Measurements from ENCODE around the gene TAX1BP1. TPM values are rescaled to one million over a fixed set of nuclear protein-coding genes. Genes with fewer than 3 reads are reported as not detected.

TAX1BP1 gene
- total and polyA plus RNA-seq, 2 experiments from 2014 or later, result 56.5 to 87.9 TPM

DNA sequence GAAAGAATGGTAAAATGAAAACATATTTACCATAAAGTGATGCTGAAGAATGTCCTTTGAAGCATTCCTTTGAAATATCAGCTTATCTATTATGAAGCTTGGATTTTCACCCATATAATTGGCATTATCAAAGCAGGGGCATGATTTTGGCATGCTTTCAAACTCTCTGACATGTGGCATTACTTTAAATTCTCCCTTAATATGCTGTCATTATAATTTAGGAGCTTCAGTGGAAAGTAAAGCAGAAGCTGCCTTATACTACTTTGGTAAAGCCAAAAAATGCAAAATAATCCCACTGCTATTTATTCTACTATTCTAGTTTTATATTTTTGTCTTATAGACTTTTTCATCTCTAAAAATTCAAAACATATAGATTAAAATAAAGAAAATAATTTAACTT, 49.3 kb upstream of the TAX1BP1 start:
- Histone ChIP-seq H3K4me1 (ENCODE audit: insufficient read depth) (peaks cover 10% of the 10 kb centered on the region; the same call in 1 of the 2 replicates), H3K4me3 (no peak overlapping the region), H3K27ac (ENCODE audit: low read depth) (no peak overlapping the region), H3F3A (replicated peaks; ENCODE audit: low read depth) (no peaks in the 10 kb centered on the region), H3K9me2 (ENCODE audit: insufficient read depth) (no peaks in the 10 kb centered on the region), H4K20me1 (replicated peaks; ENCODE audit: insufficient read depth) (no peaks in the 10 kb centered on the region), H3K27me3 (ENCODE audit: insufficient read depth) (no peaks in the 10 kb centered on the region), H2AFZ (no peak overlapping the region), H3K36me3 (ENCODE audit: insufficient read depth) (no peaks in the 10 kb centered on the region), H3K79me2 (replicated peaks; ENCODE audit: insufficient read depth) (no peaks in the 10 kb centered on the region), H3K4me2 (no peak overlapping the region)
- no peak overlapping the region for H3K27ac Mint-ChIP-seq
- H3K9me3 Mint-ChIP-seq, result no peaks in the 10 kb centered on the region
- no peaks in the 10 kb centered on the region for H3K36me3 Mint-ChIP-seq (ENCODE audit: low read depth)
- DNase-seq (ENCODE audit: low spot score) (no peak), ATAC-seq (no peak)
- no peak overlapping the region for H3K4me3 Mint-ChIP-seq
- H3K27me3 Mint-ChIP-seq (ENCODE audit: insufficient read depth, low read depth, poor library complexity), result no peaks in the 10 kb centered on the region
- H3K4me1 Mint-ChIP-seq, result peaks cover 13% of the 10 kb centered on the region
- TF ChIP-seq POLR2AphosphoS5 (IDR thresholded peaks at IDR 0.05; ENCODE audit: low read depth) (no peak), STAT1 (IDR thresholded peaks at IDR 0.05; ENCODE audit: unreplicated experiment) (no peak), NANOG (IDR thresholded peaks at IDR 0.05; ENCODE audit: borderline replicate concordance) (no peak), ZNF114 (CRISPR knock-in tag; IDR thresholded peaks at IDR 0.05) (no peak), ZNF331 (CRISPR knock-in tag; IDR thresholded peaks at IDR 0.05; ENCODE audit: low read depth) (no peak), CREB1 (CRISPR knock-in tag; IDR thresholded peaks at IDR 0.05; ENCODE audit: low read depth) (no peak), JUNB (IDR thresholded peaks at IDR 0.05; ENCODE audit: unreplicated experiment) (no peak), EZH2 (IDR thresholded peaks at IDR 0.05; ENCODE audit: low read depth, unreplicated experiment) (no peak), EZH2phosphoT487 (IDR thresholded peaks at IDR 0.05; ENCODE audit: unreplicated experiment) (no peak)
- TF ChIP-seq, protein P1, sequence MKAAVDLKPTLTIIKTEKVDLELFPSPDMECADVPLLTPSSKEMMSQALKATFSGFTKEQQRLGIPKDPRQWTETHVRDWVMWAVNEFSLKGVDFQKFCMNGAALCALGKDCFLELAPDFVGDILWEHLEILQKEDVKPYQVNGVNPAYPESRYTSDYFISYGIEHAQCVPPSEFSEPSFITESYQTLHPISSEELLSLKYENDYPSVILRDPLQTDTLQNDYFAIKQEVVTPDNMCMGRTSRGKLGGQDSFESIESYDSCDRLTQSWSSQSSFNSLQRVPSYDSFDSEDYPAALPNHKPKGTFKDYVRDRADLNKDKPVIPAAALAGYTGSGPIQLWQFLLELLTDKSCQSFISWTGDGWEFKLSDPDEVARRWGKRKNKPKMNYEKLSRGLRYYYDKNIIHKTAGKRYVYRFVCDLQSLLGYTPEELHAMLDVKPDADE (IDR thresholded peaks at IDR 0.05), result no peak
- TF ChIP-seq, protein P2, sequence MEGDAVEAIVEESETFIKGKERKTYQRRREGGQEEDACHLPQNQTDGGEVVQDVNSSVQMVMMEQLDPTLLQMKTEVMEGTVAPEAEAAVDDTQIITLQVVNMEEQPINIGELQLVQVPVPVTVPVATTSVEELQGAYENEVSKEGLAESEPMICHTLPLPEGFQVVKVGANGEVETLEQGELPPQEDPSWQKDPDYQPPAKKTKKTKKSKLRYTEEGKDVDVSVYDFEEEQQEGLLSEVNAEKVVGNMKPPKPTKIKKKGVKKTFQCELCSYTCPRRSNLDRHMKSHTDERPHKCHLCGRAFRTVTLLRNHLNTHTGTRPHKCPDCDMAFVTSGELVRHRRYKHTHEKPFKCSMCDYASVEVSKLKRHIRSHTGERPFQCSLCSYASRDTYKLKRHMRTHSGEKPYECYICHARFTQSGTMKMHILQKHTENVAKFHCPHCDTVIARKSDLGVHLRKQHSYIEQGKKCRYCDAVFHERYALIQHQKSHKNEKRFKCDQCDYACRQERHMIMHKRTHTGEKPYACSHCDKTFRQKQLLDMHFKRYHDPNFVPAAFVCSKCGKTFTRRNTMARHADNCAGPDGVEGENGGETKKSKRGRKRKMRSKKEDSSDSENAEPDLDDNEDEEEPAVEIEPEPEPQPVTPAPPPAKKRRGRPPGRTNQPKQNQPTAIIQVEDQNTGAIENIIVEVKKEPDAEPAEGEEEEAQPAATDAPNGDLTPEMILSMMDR (conservative IDR thresholded peaks at IDR 0.05; ENCODE audit: low read depth in 2 of 2), result no peak
- TF ChIP-seq, protein P3, sequence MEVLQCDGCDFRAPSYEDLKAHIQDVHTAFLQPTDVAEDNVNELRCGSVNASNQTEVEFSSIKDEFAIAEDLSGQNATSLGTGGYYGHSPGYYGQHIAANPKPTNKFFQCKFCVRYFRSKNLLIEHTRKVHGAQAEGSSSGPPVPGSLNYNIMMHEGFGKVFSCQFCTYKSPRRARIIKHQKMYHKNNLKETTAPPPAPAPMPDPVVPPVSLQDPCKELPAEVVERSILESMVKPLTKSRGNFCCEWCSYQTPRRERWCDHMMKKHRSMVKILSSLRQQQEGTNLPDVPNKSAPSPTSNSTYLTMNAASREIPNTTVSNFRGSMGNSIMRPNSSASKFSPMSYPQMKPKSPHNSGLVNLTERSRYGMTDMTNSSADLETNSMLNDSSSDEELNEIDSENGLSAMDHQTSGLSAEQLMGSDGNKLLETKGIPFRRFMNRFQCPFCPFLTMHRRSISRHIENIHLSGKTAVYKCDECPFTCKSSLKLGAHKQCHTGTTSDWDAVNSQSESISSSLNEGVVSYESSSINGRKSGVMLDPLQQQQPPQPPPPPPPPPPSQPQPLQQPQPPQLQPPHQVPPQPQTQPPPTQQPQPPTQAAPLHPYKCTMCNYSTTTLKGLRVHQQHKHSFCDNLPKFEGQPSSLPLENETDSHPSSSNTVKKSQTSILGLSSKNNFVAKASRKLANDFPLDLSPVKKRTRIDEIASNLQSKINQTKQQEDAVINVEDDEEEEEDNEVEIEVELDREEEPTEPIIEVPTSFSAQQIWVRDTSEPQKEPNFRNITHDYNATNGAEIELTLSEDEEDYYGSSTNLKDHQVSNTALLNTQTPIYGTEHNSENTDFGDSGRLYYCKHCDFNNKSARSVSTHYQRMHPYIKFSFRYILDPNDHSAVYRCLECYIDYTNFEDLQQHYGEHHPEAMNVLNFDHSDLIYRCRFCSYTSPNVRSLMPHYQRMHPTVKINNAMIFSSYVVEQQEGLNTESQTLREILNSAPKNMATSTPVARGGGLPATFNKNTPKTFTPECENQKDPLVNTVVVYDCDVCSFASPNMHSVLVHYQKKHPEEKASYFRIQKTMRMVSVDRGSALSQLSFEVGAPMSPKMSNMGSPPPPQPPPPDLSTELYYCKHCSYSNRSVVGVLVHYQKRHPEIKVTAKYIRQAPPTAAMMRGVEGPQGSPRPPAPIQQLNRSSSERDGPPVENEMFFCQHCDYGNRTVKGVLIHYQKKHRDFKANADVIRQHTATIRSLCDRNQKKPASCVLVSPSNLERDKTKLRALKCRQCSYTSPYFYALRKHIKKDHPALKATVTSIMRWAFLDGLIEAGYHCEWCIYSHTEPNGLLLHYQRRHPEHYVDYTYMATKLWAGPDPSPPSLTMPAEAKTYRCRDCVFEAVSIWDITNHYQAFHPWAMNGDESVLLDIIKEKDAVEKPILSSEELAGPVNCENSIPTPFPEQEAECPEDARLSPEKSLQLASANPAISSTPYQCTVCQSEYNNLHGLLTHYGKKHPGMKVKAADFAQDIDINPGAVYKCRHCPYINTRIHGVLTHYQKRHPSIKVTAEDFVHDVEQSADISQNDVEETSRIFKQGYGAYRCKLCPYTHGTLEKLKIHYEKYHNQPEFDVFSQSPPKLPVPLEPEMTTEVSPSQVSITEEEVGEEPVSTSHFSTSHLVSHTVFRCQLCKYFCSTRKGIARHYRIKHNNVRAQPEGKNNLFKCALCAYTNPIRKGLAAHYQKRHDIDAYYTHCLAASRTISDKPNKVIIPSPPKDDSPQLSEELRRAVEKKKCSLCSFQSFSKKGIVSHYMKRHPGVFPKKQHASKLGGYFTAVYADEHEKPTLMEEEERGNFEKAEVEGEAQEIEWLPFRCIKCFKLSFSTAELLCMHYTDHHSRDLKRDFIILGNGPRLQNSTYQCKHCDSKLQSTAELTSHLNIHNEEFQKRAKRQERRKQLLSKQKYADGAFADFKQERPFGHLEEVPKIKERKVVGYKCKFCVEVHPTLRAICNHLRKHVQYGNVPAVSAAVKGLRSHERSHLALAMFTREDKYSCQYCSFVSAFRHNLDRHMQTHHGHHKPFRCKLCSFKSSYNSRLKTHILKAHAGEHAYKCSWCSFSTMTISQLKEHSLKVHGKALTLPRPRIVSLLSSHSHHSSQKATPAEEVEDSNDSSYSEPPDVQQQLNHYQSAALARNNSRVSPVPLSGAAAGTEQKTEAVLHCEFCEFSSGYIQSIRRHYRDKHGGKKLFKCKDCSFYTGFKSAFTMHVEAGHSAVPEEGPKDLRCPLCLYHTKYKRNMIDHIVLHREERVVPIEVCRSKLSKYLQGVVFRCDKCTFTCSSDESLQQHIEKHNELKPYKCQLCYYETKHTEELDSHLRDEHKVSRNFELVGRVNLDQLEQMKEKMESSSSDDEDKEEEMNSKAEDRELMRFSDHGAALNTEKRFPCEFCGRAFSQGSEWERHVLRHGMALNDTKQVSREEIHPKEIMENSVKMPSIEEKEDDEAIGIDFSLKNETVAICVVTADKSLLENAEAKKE (CRISPR knock-in tag; IDR thresholded peaks at IDR 0.05), result no peak
- TF ChIP-seq, protein P4, sequence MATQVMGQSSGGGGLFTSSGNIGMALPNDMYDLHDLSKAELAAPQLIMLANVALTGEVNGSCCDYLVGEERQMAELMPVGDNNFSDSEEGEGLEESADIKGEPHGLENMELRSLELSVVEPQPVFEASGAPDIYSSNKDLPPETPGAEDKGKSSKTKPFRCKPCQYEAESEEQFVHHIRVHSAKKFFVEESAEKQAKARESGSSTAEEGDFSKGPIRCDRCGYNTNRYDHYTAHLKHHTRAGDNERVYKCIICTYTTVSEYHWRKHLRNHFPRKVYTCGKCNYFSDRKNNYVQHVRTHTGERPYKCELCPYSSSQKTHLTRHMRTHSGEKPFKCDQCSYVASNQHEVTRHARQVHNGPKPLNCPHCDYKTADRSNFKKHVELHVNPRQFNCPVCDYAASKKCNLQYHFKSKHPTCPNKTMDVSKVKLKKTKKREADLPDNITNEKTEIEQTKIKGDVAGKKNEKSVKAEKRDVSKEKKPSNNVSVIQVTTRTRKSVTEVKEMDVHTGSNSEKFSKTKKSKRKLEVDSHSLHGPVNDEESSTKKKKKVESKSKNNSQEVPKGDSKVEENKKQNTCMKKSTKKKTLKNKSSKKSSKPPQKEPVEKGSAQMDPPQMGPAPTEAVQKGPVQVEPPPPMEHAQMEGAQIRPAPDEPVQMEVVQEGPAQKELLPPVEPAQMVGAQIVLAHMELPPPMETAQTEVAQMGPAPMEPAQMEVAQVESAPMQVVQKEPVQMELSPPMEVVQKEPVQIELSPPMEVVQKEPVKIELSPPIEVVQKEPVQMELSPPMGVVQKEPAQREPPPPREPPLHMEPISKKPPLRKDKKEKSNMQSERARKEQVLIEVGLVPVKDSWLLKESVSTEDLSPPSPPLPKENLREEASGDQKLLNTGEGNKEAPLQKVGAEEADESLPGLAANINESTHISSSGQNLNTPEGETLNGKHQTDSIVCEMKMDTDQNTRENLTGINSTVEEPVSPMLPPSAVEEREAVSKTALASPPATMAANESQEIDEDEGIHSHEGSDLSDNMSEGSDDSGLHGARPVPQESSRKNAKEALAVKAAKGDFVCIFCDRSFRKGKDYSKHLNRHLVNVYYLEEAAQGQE (IDR thresholded peaks at IDR 0.05; ENCODE audit: unreplicated experiment), result no peak
